Measurements from ENCODE around the gene FAM43A.

The FAM43A gene

DNA sequence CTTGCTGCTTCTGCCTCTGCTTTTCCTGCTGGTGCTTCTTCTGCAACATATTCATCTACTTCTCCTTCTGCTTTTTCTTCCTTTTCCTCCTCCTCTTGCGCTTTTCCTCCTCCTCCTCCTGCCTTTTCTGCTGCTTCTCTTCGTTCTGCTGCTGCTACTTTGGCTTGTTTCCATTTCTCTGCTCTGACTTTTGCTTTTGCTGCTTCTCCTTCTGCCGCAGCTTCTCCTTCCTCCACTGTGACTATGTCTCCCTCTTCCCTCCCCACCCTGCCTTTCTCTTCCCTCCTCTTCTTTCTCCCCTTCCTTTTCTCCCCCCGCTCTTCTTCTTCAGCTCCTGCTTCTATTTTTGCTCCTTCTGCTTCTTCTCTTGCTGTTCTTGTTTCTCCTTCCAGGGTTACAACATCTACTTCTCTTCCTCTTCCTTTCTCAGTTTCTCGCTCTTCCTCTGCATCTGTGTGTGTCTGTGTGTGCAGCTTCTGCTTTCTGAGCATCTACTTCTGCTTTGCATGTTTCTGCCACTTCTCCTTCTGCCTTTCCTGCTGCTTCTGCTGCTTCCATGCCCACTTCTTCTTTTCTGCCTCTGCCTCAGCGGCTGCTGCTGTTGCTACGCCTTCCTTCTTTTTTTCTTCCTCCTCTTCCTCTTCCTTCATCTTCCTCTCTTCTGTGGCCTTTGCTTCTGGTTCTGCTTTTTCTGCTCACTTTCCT is 51.4 kb downstream of the FAM43A start:
- in situ Hi-C loops (cut with MboI; ENCODE audit: low sequenced_read_pairs): no loop called here

All from hTERT RPE-1 (cell line).